Measurements from ENCODE around the gene NOTCH1.
A peak's percentile ranks its signal among the peaks of the same experiment; 100 is the strongest.

NOTCH1 gene

GRCh38 chr9:136551401-136552116, 5.7 kb upstream of the NOTCH1 start:
- no peak overlapping the region for H3K23ac ChIP-seq (ENCODE audit: low read length)
- peaks cover 20% of the 10 kb centered on the region for H3K79me1 ChIP-seq (ENCODE audit: low read length)
- H3K18ac ChIP-seq (ENCODE audit: low read length): no peak overlapping the region
- H2BK12ac ChIP-seq (ENCODE audit: low read length): no peak overlapping the region
- H3K4me2 ChIP-seq (ENCODE audit: low read length): peak overlapping the region; percentile 25
- peaks cover 23 to 26% of the 10 kb centered on the region in 2 experiments for H3K4me1 ChIP-seq (ENCODE audit: control insufficient read depth in 1 of 2, insufficient read depth in 2 of 2, low read length in 2 of 2)
- no peak overlapping the region for H3K4ac ChIP-seq (ENCODE audit: low read depth, low read length)
- no peak overlapping the region for H4K12ac ChIP-seq (ENCODE audit: low read depth, low read length)
- H2AFZ ChIP-seq (ENCODE audit: insufficient read depth, low read length, poor library complexity): no peak overlapping the region
- H2BK5ac ChIP-seq (ENCODE audit: low read depth, low read length, poor library complexity): no peak overlapping the region
- H3K79me2 ChIP-seq (ENCODE audit: control insufficient read depth, insufficient read depth, low read length, poor library complexity): peaks cover under 1% of the 10 kb centered on the region
- H2BK120ac ChIP-seq (ENCODE audit: insufficient read depth, low read length, poor library complexity): peak overlapping the region; percentile 56
- no peak overlapping the region for H4K8ac ChIP-seq (ENCODE audit: low read depth, low read length)
- no peak overlapping the region for H3K14ac ChIP-seq (ENCODE audit: low read length)
- H3K27me3 ChIP-seq (ENCODE audit: insufficient read depth, low read length): no peaks in the 10 kb centered on the region
- no CpG with 5 or more reads among the region's 22 CpGs for WGBS (ENCODE audit: extremely low coverage, insufficient coverage, insufficient read length)
- no peak overlapping the region for H3K4me3 ChIP-seq (ENCODE audit: low read depth, low read length)
- no peaks in the 10 kb centered on the region for H3K9me3 ChIP-seq (ENCODE audit: insufficient read depth, low read depth, low read length)
- H3K9ac ChIP-seq (ENCODE audit: low read length): no peak overlapping the region
- peak in 1 of 2 donors; percentile 20 for DNase-seq
- H3K36me3 ChIP-seq (ENCODE audit: control insufficient read depth in 1 of 2, insufficient read depth in 2 of 2, low read length in 2 of 2): no peaks in the 10 kb centered on the region
- no peak overlapping the region for H2AK5ac ChIP-seq (ENCODE audit: low read length)
- H4K91ac ChIP-seq (ENCODE audit: low read depth, low read length): peak overlapping the region; percentile 97
- H3K27ac ChIP-seq (ENCODE audit: low read depth, low read length): no peak overlapping the region

GRCh38 chr9:136550439-136551289, 4.8 kb upstream of the NOTCH1 start:
- H3K9ac ChIP-seq (ENCODE audit: low read length): peak overlapping the region; percentile 22
- H3K14ac ChIP-seq (ENCODE audit: low read length): peak overlapping the region; percentile 56
- no peak overlapping the region for H3K4me3 ChIP-seq (ENCODE audit: low read depth, low read length)
- H3K27me3 ChIP-seq (ENCODE audit: insufficient read depth, low read length): no peaks in the 10 kb centered on the region
- WGBS (ENCODE audit: extremely low coverage, insufficient coverage, insufficient read length): no CpG with 5 or more reads among the region's 13 CpGs
- peak overlapping the region; percentile 87 for H2BK12ac ChIP-seq (ENCODE audit: low read length)
- no peaks in the 10 kb centered on the region for H3K36me3 ChIP-seq (ENCODE audit: control insufficient read depth in 1 of 2, insufficient read depth in 2 of 2, low read length in 2 of 2)
- H2BK5ac ChIP-seq (ENCODE audit: low read depth, low read length, poor library complexity): peak overlapping the region; percentile 28
- no peak overlapping the region for H3K23ac ChIP-seq (ENCODE audit: low read length)
- peak overlapping the region; percentile 97 for H4K91ac ChIP-seq (ENCODE audit: low read depth, low read length)
- peak overlapping the region; percentile 90 for H2BK120ac ChIP-seq (ENCODE audit: insufficient read depth, low read length, poor library complexity)
- H3K4me2 ChIP-seq (ENCODE audit: low read length): peak overlapping the region; percentile 25
- H3K79me2 ChIP-seq (ENCODE audit: control insufficient read depth, insufficient read depth, low read length, poor library complexity): peaks cover 3% of the 10 kb centered on the region
- peaks cover 26 to 30% of the 10 kb centered on the region in 2 experiments for H3K4me1 ChIP-seq (ENCODE audit: control insufficient read depth in 1 of 2, insufficient read depth in 2 of 2, low read length in 2 of 2)
- no peaks in the 10 kb centered on the region for H3K9me3 ChIP-seq (ENCODE audit: insufficient read depth, low read depth, low read length)
- H4K8ac ChIP-seq (ENCODE audit: low read depth, low read length): peak overlapping the region; percentile 68
- H3K4ac ChIP-seq (ENCODE audit: low read depth, low read length): peak overlapping the region; percentile 35
- H3K79me1 ChIP-seq (ENCODE audit: low read length): peaks cover 25% of the 10 kb centered on the region
- no peak overlapping the region for H3K27ac ChIP-seq (ENCODE audit: low read depth, low read length)
- H3K18ac ChIP-seq (ENCODE audit: low read length): peak overlapping the region; percentile 71
- H2AFZ ChIP-seq (ENCODE audit: insufficient read depth, low read length, poor library complexity): peak overlapping the region; percentile 24
- no peak for DNase-seq
- no peak overlapping the region for H4K12ac ChIP-seq (ENCODE audit: low read depth, low read length)
- H2AK5ac ChIP-seq (ENCODE audit: low read length): peak overlapping the region; percentile 92

- Histone ChIP-seq H3K4ac (ENCODE audit: low read depth, low read length) (peak overlapping the region; percentile 35), H3K27ac (ENCODE audit: low read depth, low read length) (no peak overlapping the region), H3K4me2 (ENCODE audit: low read length) (no peak overlapping the region), H3K4me3 (ENCODE audit: low read depth, low read length) (no peak overlapping the region), H4K12ac (ENCODE audit: low read depth, low read length) (no peak overlapping the region), H3K9me3 (ENCODE audit: insufficient read depth, low read depth, low read length) (no peaks in the 10 kb centered on the region), H3K36me3 (ENCODE audit: control insufficient read depth in 1 of 2, insufficient read depth in 2 of 2, low read length in 2 of 2) (no peaks in the 10 kb centered on the region), H3K9ac (ENCODE audit: low read length) (no peak overlapping the region), H4K91ac (ENCODE audit: low read depth, low read length) (peak overlapping the region; percentile 97), H2AFZ (ENCODE audit: insufficient read depth, low read length, poor library complexity) (peak overlapping the region; percentile 2), H3K27me3 (ENCODE audit: insufficient read depth, low read length) (peaks cover 12% of the 10 kb centered on the region), H2BK5ac (ENCODE audit: low read depth, low read length, poor library complexity) (no peak overlapping the region), H3K4me1 (ENCODE audit: control insufficient read depth in 1 of 2, insufficient read depth in 2 of 2, low read length in 2 of 2) (peaks cover 25 to 35% of the 10 kb centered on the region in 2 experiments), H3K79me1 (ENCODE audit: low read length) (peaks cover 29% of the 10 kb centered on the region), H2BK120ac (ENCODE audit: insufficient read depth, low read length, poor library complexity) (peak overlapping the region; percentile 90), H3K79me2 (ENCODE audit: control insufficient read depth, insufficient read depth, low read length, poor library complexity) (peaks cover 7% of the 10 kb centered on the region), H2BK12ac (ENCODE audit: low read length) (peak overlapping the region; percentile 29), H2AK5ac (ENCODE audit: low read length) (peak overlapping the region; percentile 21), H3K14ac (ENCODE audit: low read length) (peak overlapping the region; percentile 56), H3K18ac (ENCODE audit: low read length) (peak overlapping the region; percentile 18), H4K8ac (ENCODE audit: low read depth, low read length) (peak overlapping the region; percentile 23), H3K23ac (ENCODE audit: low read length) (no peak overlapping the region)
- no peak for DNase-seq
- WGBS (ENCODE audit: extremely low coverage, insufficient coverage, insufficient read length): no CpG with 5 or more reads among the region's 29 CpGs
Measured at GRCh38 chr9:136549010-136549980, 3.4 kb upstream of the NOTCH1 start.
